ENCODE results near the gene FBXO28.

FBXO28 gene

GRCh38 chr1:224095339-224095738 lies 18.6 kb upstream of the FBXO28 start:
- FAIRE-seq (no peak), DNase-seq (ENCODE audit: insufficient read length, low spot score) (no peak)

- no peak for FAIRE-seq
- DNase-seq (ENCODE audit: insufficient read length, low spot score) = no peak
These were observed 18.0 kb upstream of the FBXO28 start for GRCh38 chr1:224095867-224096266.

GRCh38 chr1:224096773-224097172 lies 17.1 kb upstream of the FBXO28 start:
- no peak for FAIRE-seq
- no peak for DNase-seq (ENCODE audit: insufficient read length, low spot score)

- FAIRE-seq (no peak), DNase-seq (ENCODE audit: insufficient read length, low spot score) (no peak)
These were observed 15.9 kb upstream of the FBXO28 start for GRCh38 chr1:224098007-224098406.

- FAIRE-seq (peak; percentile 85), DNase-seq (ENCODE audit: insufficient read length, low spot score) (peak; percentile 72)
These were observed 7.2 kb upstream of the FBXO28 start for GRCh38 chr1:224106568-224107281.

GRCh38 chr1:224107282-224107625 lies 6.7 kb upstream of the FBXO28 start:
- no peak for FAIRE-seq

GRCh38 chr1:224108991-224109390 lies 4.9 kb upstream of the FBXO28 start:
- DNase-seq (ENCODE audit: insufficient read length, low spot score) = no peak
- no peak for FAIRE-seq

More at GRCh38 chr1:224107282-224107625, 6.7 kb upstream of the FBXO28 start:
- no peak for DNase-seq (ENCODE audit: insufficient read length, low spot score)

- DNase-seq (ENCODE audit: insufficient read length, low spot score) = no peak
- FAIRE-seq = no peak
These were observed 3.9 kb upstream of the FBXO28 start for GRCh38 chr1:224109981-224110380.

GRCh38 chr1:224113005-224113404 lies 906 bp upstream of the FBXO28 start:
- FAIRE-seq (no peak), DNase-seq (ENCODE audit: insufficient read length, low spot score) (no peak)

GRCh38 chr1:224113545-224113917 lies 380 bp upstream of the FBXO28 start:
- DNase-seq (ENCODE audit: insufficient read length, low spot score) = no peak
- FAIRE-seq = no peak

GRCh38 chr1:224114787-224115175 lies 870 bp downstream of the FBXO28 start:
- no peak for FAIRE-seq
- DNase-seq (ENCODE audit: insufficient read length, low spot score) = no peak

- FAIRE-seq = no peak
These were observed 2.2 kb downstream of the FBXO28 start for GRCh38 chr1:224116131-224116530.

GRCh38 chr1:224118688-224119087 lies 4.8 kb downstream of the FBXO28 start:
- DNase-seq (ENCODE audit: insufficient read length, low spot score) = no peak
- FAIRE-seq = no peak

More at GRCh38 chr1:224116131-224116530, 2.2 kb downstream of the FBXO28 start:
- peak; percentile 66 for DNase-seq (ENCODE audit: insufficient read length, low spot score)

GRCh38 chr1:224123136-224123535 lies 9.2 kb downstream of the FBXO28 start:
- no peak for DNase-seq (ENCODE audit: insufficient read length, low spot score)
- FAIRE-seq = no peak

GRCh38 chr1:224124220-224124619 lies 10.3 kb downstream of the FBXO28 start:
- no peak for FAIRE-seq
- no peak for DNase-seq (ENCODE audit: insufficient read length, low spot score)

- no peak for DNase-seq (ENCODE audit: insufficient read length, low spot score)
- FAIRE-seq = no peak
These were observed 14.3 kb downstream of the FBXO28 start for GRCh38 chr1:224127925-224128819.

- FAIRE-seq = no peak
- no peak for DNase-seq (ENCODE audit: insufficient read length, low spot score)
These were observed 17.3 kb downstream of the FBXO28 start for GRCh38 chr1:224131253-224131652.

GRCh38 chr1:224132901-224133300 lies 19.0 kb downstream of the FBXO28 start:
- DNase-seq (ENCODE audit: insufficient read length, low spot score) = no peak
- FAIRE-seq = no peak

GRCh38 chr1:224133741-224134299 lies 19.9 kb downstream of the FBXO28 start:
- FAIRE-seq = no peak
- DNase-seq (ENCODE audit: insufficient read length, low spot score) = no peak

GRCh38 chr1:224137518-224137917 lies 23.6 kb downstream of the FBXO28 start:
- FAIRE-seq = no peak

GRCh38 chr1:224138198-224138597 lies 24.3 kb downstream of the FBXO28 start:
- DNase-seq (ENCODE audit: insufficient read length, low spot score) (no peak), FAIRE-seq (no peak)

More at GRCh38 chr1:224137518-224137917, 23.6 kb downstream of the FBXO28 start:
- DNase-seq (ENCODE audit: insufficient read length, low spot score) = no peak

GRCh38 chr1:224141693-224142092 lies 27.8 kb downstream of the FBXO28 start:
- DNase-seq (ENCODE audit: insufficient read length, low spot score) (no peak), FAIRE-seq (no peak)
